ENCODE measurements around the gene CABCOCO1.

Gene CABCOCO1, protein sequence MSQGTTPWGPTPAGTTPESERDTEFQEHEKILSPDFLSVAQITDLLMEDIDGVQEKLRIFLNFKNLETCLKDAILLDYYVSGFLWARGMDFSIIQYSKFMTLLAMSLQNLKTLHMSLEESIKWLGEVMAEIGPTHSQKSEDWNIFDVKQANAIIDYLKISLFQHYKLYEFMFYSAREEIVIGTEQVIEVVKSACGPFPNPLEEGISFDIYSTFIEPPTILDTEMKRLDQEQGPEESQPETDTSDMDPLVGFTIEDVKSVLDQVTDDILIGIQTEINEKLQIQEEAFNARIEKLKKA

DNA sequence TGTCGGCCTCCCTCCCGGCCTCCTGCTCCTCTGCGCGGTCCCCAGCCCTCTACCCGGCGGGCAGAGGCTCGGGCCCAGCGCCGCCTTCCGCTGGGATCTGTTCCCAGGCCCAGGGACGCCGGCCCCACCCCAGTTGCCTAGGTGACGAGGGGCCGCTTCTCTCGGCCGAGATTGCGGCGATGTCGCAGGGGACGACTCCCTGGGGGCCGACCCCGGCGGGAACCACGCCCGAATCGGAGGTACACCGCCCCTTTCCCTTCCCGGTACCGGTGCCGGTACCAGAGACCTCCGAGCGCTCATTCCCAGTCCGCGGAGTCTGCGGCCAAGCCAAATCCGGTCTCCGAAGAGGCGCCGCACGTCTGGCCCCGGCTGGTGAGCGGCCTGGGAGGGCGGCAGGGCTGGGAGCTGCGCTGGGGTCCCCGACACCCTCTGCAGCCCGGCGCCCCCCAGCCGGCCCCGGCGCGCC is at the start of gene CABCOCO1:
CABCOCO1 (plus strand) TSS at position 136 of the 466 bp plus-strand sequence; CDS start at position 180, 44 bp downstream.
- DNase-seq, result no peak

DNA sequence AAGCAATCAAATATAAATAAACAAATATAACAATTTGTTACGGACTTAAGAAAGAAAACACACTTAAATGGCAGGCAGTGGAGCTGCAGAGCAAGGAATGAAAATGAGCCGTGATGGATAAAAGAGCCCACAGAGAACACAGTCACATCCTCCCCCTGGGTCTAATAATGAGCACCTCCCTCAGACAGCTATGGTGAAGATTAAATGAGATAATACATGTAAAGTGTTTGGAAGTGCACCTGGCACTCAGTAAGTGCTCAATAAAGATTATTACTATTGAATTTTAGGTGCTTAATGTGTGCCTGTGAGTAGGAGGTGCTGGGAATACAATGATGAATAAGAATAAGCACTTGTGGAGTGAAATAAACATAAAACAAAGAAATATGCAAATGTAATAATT is 49.1 kb upstream of the CABCOCO1 start:
- no peak for DNase-seq

DNA sequence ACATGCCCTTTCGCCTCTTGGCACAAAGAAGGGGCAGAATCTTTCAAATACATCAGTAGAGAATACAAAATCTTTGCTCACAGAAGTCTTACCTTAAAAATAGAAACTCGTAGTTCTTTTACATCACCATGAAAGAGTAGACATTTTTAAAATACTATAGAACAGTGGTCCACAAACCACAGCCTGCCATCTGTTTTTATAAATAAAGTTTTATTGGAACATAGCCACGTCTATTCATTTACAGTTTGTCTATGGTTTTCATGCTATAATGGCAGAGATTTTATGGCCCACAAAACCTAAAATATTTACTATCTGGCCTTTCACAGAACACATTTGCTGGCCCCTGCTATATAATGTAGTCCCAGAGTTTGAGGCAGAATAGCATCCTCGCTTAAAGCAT is 46.1 kb upstream of the CABCOCO1 start:
- no peak for DNase-seq

DNA sequence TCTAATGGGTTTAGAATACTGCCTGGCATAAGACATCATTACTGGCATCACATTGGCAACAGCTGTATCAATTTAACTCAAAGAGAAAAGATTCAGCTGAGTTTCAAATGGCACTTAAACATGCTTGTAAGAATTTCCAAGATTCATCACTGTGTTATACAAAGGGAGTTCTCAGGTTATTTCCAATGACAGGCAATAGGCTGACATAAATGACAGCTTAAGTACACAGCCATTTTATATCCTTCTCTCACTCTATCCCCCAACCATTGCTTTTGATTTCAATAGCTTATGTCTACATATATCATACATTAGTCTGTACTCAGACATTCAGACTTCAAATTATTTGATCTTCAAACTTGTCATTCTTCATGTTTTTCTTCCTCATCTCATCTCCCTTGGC is 45.5 kb upstream of the CABCOCO1 start:
- DNase-seq, result no peak

DNA sequence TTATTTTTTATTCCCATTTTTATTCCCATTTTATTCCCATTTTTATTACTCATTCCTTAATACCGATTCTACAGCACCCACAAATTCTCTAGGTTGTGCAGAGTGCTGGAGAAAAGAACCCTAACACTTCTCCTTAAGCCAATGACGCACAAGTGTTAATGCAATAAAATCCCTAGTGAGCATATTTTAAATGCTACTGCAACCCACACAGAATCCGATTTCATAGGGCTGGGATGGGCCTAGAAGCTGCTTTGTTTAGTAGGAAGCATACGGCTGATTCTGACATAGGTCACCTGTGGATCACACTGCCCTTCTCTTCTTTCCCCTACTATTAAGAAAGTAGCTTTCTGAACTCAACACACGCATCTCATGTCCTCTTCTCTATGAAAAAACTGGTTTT is 45.1 kb upstream of the CABCOCO1 start:
- no peak for DNase-seq

DNA sequence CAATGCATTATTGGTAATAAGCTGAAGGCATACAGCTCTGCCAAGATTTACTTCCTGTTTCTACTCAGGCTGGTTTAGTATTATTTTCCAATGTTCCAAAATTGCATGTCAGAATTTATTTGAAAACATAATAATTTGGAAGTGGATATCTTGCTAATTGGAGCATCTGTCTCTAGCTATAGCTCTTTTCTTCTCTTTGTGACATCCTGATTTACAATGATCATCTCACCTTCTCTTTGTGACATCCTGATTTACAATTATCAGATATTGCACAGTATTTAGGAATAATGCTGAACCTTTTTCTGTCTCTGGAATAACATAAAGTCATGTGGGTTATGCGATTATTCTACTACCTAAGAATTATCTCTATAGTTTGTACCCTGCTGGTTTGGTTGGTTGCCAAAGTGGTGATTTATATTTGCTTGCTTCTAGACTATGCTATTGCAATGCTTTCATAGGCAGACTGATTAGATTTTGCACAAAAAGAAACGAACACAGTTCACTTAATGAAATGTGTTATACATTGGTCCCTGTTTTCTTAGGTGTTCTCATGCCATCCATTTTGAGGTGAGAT is 44.3 kb upstream of the CABCOCO1 start:
- DNase-seq, result no peak

DNA sequence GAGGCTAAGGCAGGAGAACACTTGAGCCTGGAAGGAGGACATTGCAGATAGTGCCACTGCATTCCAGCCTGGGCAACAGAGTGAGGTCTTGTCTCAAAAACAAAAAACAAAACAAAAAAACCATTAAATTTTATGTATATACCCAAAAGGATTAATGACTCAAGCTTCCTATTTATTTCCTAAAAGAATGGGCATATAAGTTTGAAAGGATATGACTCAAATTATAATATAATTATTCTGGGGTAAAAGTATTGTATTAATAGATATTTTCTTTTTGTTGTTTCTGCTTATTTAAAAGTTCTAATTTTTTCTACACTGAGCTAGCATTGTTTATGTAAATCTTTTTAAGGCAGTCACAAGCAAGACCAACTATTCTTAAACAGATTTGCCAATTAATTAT is 42.2 kb upstream of the CABCOCO1 start:
- no peak for DNase-seq

DNA sequence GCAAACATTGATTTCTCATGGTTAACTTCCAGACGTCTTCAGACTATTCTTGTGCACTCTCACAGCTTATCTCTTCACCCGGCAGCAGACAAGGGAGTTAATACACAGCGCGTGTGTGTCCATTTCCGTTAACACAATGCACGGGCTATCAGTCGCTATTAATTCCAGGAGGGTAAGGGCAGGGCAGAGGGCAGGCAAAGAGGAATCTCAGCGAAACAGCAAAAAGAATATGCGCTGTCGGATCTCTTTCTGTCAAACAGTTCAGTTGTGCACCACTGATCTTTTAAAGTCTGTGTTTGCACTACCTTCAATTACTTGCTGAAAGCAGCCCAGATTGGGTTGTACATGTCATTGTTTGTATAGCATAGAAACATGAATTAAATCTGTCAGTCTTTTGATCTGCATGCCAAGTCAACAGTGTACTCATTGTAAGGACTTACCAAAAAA is 41.1 kb upstream of the CABCOCO1 start:
- no peak for DNase-seq

DNA sequence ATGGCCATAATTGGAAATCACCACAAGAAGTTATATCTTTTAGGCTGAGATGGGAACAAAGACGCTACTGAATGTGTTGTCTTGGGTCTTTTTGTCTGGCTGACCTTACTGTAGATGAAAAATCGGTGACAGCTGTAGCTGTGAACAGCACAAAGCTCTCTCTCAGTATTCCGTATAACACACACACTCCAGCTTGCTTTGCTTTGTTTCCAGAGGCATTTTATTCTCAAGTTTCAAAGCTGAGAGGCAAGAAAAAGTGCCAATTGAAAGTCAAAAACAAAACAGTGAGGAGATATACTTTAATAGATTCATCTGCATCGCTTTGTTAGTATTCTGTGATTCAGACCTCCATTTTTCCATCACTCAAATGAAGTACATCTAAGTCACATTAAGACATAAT is 39.6 kb upstream of the CABCOCO1 start:
- DNase-seq, result no peak

DNA sequence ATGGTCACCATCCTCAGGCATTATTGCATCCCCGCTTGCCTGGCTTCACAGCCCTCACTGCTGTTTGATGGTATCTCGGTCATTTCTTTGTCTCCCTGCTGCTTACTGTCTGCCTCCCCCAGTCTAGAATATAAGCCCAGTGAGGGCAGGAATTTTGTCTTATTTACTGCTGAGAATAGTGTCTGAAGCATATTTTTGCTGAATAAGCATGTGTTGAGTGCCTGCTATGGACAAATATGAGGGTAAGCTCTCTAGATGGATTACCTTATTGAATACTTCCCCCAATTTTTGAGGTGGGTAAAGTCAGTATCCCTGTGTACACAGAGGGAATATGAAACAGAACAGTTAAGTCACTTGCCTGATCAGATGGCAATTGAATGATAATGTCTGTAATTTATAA is 36.5 kb upstream of the CABCOCO1 start:
- DNase-seq, result no peak

DNA sequence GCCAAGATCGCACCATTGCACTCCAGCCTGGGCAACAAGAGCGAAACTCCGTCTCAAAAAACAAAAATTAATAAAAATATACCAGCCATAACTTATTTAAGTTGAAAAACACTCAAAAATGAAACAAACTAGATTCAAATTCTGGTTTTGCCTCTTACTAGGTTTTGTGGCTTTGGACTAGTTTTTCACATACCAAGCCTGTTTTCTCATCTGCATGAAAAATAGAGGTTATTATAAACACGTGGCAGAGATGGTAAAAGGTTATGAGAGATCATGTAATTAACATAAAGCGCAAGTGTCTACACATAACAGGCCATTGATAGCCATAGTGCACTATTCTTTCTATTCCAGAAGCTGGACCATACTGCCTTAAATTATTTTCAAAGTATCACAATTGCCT is 35.5 kb upstream of the CABCOCO1 start:
- no peak for DNase-seq

DNA sequence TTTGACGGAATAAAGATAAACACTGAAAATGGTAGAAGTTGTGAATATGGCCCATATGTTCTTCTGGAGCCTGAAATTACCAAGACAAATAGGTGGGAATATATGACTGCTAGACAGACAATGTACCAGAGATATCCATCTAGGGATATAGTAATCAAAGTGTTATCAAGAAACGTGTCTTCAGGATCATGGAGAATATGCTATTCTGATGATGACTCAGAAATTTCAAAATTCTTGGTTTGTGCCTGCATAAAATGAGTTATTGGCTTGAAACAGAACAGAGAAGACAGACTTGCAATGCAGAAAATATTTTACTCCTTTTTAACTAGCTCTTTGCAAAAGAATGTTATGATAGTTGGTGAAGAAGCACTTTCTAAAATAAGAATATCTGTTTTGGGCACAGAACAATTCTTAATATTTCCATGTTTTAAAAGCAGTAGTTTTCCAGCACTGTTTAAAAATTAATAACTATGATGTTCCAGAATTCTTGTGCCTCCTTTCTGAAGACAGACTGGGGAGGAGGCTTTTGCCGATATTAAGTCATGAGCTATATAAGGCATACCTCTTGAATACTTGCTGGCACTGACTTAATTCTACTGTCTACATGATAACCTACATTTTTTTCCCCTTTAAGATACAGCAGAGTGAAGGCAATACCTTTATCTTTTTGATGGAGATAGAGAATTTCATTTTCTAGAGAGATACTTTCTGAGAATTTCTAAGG is 34.4 kb upstream of the CABCOCO1 start:
- DNase-seq, result no peak

DNA sequence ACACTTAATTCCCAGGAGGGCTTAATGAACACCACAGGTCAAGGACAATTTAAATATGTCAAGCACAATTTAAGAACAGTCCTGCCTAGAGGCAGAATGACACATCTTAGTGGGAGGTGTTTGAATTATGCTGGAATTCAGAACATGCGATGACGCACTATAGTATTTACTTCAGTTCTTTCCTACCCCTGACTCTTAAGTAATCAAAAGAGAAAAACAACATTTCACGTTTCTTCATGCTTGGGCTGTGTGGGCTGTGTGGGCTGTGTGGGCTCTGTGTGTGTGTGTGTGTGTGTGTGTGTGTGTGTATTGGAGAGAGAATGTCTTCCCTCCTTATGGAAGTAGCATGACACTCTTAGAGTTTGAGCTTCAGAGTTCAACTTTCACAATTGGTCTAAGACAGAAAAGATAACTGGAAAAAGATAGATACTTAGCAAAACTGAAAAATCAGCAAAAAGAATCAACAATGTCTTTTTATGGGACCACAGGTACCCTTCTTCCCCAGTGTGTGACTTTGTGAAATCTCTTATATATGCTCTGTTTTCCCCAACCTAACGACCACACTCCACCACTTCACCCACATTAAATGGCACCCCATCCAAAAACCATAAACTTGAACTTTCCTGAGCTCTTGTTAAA is 33.7 kb upstream of the CABCOCO1 start:
- DNase-seq, result no peak

DNA sequence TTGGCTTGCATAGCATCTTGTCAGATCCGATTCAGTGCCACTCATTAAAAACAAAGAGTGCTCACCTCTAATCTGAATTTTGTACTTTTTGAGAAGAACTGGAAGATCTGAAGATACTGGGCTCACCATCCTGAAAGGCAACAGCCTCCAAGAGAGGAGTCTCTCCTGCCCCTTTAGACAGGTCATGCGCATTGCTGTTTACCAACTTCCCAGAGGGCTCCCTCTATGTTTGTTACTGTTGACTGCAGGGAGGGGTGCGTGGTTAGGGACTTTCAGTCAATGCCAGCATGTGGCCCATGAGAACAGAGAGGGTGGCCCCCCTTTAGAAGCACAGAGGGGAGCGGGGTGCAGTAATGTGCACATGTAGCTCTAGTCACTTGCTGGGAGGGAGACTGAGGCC is 33.2 kb upstream of the CABCOCO1 start:
- DNase-seq, result no peak

DNA sequence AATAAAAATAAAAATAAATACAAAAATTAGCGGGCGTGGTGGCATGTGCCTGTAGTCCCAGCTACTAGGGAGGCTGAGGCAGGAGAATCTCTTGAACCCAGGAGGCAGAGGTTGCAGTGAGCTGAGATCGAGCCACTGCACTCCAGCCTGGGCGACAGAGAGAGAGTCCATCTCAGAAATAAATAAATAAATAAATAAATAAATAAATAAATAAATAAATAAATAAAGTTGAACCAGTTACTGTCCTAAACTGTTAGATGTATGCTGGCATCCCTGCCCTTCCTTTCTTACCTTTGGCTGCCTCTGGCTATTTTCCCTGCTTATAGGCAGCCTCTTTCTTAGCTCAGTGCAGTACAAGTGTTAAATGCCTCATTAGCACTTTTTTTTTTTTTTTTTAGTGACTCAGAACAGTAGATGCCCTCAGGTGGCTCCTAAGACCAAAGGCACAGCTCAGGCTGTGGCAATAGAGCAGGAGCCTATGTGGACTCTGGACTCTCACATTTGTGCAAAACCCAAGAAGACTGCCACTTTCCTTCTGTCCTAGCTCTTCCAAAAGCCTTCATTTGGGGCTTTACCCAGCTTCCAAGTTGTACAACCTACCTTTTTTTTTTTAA is 30.6 kb upstream of the CABCOCO1 start:
- DNase-seq, result no peak

DNA sequence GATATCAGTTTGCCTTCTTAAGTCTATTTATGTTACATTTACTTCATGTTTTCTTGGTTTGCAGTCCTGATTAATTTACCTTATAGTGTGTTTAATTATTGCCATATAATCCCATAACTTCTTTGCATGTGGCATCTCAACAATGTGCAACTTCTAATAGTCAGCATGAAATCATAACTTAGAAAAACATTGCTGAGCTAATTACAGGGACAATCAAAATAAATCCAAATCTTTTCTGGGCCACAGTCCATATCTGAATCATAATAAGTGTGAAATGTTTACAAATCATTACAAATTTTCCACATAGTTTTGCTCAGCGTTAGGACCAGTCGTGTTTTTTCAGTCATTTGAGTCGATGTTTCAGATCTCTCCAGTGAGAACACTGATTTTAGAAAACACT is 29.1 kb upstream of the CABCOCO1 start:
- DNase-seq, result no peak

DNA sequence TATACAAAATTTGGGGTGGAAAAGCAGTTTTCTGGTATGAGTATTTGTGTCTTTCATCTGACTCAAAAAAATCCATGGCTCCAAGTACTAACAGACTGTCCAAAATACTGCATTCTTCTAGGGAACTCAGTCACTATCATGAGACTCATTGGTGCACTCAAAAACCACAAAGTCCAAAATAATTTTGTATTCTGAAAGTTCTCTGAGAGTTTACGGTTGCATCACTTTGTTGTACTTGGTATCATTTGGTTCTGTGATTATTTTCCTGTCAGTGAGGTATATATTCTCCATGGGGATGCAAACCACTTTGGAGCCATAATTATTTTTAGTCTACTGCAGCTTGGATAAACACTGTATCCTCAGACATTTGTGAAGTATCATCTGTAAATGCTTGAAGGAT is 28.0 kb upstream of the CABCOCO1 start:
- no peak for DNase-seq

DNA sequence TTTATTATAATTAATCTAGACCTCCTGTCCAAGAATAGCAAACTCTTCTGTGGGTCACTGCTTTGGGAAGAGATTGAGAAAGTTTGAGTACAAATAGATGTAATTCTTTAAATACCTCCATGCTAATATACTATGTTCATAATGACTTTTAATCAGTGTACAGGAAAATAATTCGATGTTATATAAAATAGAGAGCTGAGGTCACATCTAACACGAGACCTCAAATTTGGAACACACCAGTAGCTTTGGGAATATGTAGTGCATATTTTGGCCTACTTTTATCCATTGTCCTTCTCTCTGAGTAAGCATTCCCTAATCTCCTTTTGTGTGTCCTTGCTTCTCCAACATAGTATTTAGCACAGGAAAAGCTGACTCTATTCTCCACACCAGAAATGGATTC is 27.3 kb upstream of the CABCOCO1 start:
- no peak for DNase-seq

DNA sequence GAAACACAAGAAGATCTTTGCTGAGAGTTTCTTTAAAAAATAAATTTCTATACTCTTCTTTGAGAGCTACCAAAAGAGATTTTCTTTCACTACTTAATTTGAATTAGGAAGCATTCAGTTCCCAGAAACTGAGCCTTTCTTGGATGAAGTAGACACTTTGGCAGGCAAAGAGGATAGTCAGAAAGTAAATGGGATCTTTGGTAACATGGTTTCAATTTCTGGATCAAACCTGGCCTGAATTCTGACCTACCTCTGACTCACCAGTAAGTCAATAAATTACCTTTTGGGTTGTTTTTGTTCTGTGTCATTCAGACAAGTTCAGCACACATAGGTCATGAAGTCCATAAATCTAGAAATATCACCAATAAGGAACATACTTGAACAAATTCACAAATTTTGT is 26.8 kb upstream of the CABCOCO1 start:
- no peak for DNase-seq

DNA sequence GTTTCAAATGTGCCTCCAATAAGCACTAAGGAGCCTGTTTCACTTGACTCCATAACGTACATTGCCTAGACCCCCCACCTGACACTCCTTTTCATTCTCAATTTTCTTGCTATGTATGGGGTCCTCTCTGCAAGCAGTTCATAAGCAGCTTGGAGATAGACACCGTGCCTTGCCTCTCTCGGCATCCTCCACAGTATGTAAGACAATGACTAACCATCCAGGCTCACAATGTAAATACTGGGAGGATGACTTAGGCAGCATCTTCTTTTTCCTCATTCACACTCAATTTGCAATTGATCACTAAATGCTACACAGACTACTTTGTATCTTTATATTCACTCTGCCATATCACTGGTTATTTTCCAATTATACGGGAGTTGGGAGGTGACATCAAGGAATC is 22.8 kb upstream of the CABCOCO1 start:
- no peak for DNase-seq

DNA sequence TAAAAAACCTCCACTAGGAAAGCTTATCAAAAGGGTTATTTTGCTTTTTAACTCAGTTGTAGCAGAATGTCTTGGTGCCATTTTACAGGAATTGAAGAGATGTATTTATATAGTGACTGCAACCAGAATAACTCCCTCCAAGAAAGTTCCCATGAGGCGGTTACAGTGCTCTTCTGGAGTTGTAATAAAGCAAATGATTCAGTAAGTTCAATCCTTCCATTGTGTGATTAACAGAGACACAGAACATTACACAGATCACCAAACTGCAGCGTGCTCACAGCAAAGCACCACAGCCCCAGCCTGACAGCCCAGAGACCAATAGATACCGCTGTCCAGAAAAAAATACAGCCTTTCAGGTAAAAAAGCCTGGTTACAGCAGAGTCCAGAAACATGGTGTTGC is 21.9 kb upstream of the CABCOCO1 start:
- no peak for DNase-seq

DNA sequence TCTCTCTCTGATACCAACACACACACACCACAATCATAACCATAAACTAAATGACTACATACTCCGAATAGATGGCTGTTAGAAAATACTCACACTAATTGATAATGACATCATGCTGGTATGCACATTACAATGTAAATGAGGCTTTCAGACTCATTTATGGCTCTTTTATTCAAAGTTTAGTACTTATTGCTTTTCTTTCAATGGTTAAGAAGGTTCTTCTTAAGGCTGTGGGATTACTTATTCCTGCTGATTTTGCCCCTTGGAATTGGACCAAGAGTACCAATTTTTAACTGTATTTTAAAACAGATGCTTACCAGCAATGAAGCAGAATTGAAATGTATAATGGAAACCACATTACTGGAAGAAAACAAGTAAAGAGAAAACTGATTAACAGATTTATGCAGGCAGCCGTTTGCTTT is 20.6 kb upstream of the CABCOCO1 start:
- no peak for DNase-seq

DNA sequence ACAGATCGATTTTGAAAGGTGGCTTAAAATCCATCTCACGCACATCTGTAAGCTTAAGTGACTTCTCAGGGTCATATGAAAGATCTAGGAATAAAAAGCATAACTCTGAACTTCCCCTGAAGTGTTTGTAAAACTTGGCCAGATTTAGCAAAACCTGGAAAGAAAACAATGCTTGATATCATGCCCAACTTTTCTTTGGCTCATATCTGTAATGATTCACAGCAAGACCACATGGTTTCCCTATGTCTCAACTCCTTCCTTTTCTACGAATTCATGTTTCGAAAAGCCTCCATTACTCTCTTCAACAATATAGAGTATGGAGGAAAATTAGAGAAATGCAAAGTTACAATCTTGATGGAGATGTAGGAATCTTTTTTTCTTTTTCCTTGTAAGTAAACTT is 20.1 kb upstream of the CABCOCO1 start:
- no peak for DNase-seq
